ENCODE results near the gene SNX24.

DNA sequence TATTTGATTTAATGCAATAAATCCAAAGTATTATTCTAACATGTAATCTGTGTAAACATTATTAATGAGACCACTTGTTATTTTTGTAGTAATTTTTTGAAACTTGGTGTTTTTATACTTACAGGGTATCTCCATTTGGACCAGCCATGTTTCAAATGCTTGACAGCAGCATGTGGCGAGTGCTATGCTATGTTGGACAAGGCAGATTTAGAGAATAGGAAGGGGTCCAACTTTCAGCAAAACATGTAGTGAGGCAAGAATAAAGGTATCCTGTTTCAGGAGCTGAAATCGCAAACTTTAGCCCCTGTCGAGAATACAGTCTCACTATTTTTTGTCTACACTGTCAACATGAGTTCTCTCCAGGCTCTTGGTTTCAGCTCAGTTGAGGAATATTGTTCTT is 33.7 kb downstream of the SNX24 start:
- TF ChIP-seq, protein P1, sequence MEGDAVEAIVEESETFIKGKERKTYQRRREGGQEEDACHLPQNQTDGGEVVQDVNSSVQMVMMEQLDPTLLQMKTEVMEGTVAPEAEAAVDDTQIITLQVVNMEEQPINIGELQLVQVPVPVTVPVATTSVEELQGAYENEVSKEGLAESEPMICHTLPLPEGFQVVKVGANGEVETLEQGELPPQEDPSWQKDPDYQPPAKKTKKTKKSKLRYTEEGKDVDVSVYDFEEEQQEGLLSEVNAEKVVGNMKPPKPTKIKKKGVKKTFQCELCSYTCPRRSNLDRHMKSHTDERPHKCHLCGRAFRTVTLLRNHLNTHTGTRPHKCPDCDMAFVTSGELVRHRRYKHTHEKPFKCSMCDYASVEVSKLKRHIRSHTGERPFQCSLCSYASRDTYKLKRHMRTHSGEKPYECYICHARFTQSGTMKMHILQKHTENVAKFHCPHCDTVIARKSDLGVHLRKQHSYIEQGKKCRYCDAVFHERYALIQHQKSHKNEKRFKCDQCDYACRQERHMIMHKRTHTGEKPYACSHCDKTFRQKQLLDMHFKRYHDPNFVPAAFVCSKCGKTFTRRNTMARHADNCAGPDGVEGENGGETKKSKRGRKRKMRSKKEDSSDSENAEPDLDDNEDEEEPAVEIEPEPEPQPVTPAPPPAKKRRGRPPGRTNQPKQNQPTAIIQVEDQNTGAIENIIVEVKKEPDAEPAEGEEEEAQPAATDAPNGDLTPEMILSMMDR (IDR thresholded peaks at IDR 0.05), result no peak
- no peak for TF ChIP-seq POLR2A (IDR thresholded peaks at IDR 0.05)

Measured in right lobe of liver (tissue), 4 donors.